Measurements from ENCODE around the gene CRYBB1. TPM values are rescaled to one million over a fixed set of nuclear protein-coding genes. Genes with fewer than 3 reads are reported as not detected.
"Not testable (repeated sequence)": the region's sequence is repeated elsewhere in the genome, so short reads cannot be mapped to it uniquely, and the experiment has no call there.

CRYBB1 gene
- total and polyA plus RNA-seq, 5 donors from 2014 or later: not detected

DNA sequence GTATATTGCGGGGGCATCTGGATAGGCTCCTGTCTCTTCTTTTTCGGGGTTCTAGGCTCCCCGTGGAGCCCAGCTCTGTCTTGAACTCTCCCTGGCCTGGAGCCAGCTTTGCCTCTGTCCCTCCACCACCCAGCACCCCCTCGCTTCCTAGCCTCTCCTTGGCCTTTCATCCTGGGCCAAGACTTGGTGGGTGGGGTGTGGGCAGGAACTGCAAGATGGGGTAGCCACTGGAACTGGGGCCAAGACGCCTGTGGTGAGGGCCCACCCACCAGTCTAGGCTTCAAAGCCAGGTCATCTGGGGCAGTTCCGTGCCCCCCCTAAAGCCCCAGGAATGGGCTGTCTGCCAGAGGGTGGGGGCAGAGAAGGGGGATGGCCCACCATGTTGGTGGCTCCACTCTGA is 1.7 kb upstream of the CRYBB1 start:
- Histone ChIP-seq H3K4me3 (ENCODE audit: low read depth, low read length) (no peak overlapping the region), H3K27me3 (ENCODE audit: control insufficient read depth, insufficient read depth, low read length) (no peaks in the 10 kb centered on the region), H3K36me3 (ENCODE audit: control insufficient read depth, insufficient read depth, low read length) (no peaks in the 10 kb centered on the region), H3K9me3 (ENCODE audit: control insufficient read depth in 2 of 2, low read length in 2 of 2) (no peaks in the 10 kb centered on the region), H3K4me1 (ENCODE audit: control insufficient read depth, insufficient read depth, low read length, poor library complexity, severe bottlenecking) (no peaks in the 10 kb centered on the region), H3K27ac (ENCODE audit: insufficient read depth, low read length, poor library complexity, severe bottlenecking) (no peak overlapping the region)
- Mint-ChIP-seq H3K4me3 (no peak overlapping the region), H3K27ac (no peak overlapping the region), H3K9me3 (no peaks in the 10 kb centered on the region), H3K27me3 (peaks cover 5% of the 10 kb centered on the region), H3K4me1 (peaks cover 0 to 4% (median 1%) of the 10 kb centered on the region in 4 donors), H3K36me3 (no peaks in the 10 kb centered on the region)
- DNase-seq (no peak), ATAC-seq (ENCODE audit: low read depth in 2 of 2) (no peak)

DNA sequence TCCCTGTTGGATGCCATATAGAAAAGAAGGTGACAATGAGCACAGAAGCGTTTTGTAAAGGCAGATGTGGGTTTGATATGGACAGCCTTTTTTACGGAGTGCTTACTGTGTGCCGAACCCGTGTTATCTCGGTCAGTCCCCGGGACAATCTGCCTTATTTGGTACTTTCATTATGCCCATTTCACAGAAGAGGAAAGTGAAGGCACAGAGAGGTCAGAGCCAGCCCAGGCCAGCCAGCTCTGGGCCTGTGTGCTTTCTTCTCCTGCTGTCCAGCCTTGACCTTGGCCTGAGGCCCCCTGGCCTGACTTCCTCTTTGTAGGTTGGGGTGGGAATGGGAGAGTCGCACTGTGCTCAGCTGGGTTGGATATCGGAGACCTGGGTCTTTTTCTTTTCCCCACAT is 628 bp upstream of the CRYBB1 start:
- H3K27me3 ChIP-seq (ENCODE audit: control insufficient read depth, insufficient read depth, low read length): no peaks in the 10 kb centered on the region
- no peaks in the 10 kb centered on the region for H3K9me3 Mint-ChIP-seq
- H3K27ac Mint-ChIP-seq: no peak overlapping the region
- H3K36me3 ChIP-seq (ENCODE audit: control insufficient read depth, insufficient read depth, low read length): no peaks in the 10 kb centered on the region
- no peaks in the 10 kb centered on the region for H3K36me3 Mint-ChIP-seq
- H3K4me3 Mint-ChIP-seq: no peak overlapping the region
- H3K9me3 ChIP-seq (ENCODE audit: control insufficient read depth in 2 of 2, low read length in 2 of 2): no peaks in the 10 kb centered on the region
- no peak overlapping the region for H3K4me3 ChIP-seq (ENCODE audit: low read depth, low read length)
- no peak for DNase-seq
- H3K27ac ChIP-seq (ENCODE audit: insufficient read depth, low read length, poor library complexity, severe bottlenecking): no peak overlapping the region
- no peak for ATAC-seq (ENCODE audit: low read depth in 2 of 2)
- H3K4me1 ChIP-seq (ENCODE audit: control insufficient read depth, insufficient read depth, low read length, poor library complexity, severe bottlenecking): no peaks in the 10 kb centered on the region
- H3K27me3 Mint-ChIP-seq: peaks cover 5% of the 10 kb centered on the region
- H3K4me1 Mint-ChIP-seq: peaks cover 0 to 4% (median 1%) of the 10 kb centered on the region in 4 donors

DNA sequence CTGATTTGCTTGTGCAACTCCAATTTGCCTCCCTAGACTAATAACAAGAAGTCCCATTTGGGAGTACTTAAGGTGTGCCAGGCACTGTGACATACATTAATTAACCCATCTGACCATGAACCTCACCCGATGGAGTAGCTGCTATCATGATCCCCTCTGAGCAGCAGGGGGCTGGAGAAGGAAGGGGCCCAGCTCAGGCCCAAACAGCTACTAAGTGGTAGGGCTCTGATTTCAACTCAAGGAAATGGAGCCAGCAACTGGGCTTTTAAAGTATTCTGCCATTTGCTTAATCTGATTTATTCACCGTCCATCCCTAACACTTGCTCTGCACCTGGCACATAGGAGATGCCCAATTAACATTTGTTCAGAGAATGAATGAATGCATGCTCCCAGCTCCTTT is 1.2 kb downstream of the CRYBB1 start:
- DNase-seq (no peak), ATAC-seq (ENCODE audit: low read depth in 2 of 2) (no peak)
- H3K27me3 Mint-ChIP-seq: no peaks in the 10 kb centered on the region
- H3K4me1 Mint-ChIP-seq: peaks cover 0 to 4% (median 1%) of the 10 kb centered on the region in 4 donors
- H3K27ac ChIP-seq (ENCODE audit: insufficient read depth, low read length, poor library complexity, severe bottlenecking): no peak overlapping the region
- H3K9me3 Mint-ChIP-seq: no peaks in the 10 kb centered on the region
- H3K9me3 ChIP-seq (ENCODE audit: control insufficient read depth in 2 of 2, low read length in 2 of 2): no peaks in the 10 kb centered on the region
- H3K36me3 ChIP-seq (ENCODE audit: control insufficient read depth, insufficient read depth, low read length): no peaks in the 10 kb centered on the region
- no peak overlapping the region for H3K4me3 ChIP-seq (ENCODE audit: low read depth, low read length)
- no peaks in the 10 kb centered on the region for H3K4me1 ChIP-seq (ENCODE audit: control insufficient read depth, insufficient read depth, low read length, poor library complexity, severe bottlenecking)
- peak overlapping the region in 1 of 4 donors; percentile 4 for H3K4me3 Mint-ChIP-seq
- no peaks in the 10 kb centered on the region for H3K36me3 Mint-ChIP-seq
- peak overlapping the region in 1 of 3 donors; percentile 31 for H3K27ac Mint-ChIP-seq
- no peaks in the 10 kb centered on the region for H3K27me3 ChIP-seq (ENCODE audit: control insufficient read depth, insufficient read depth, low read length)

DNA sequence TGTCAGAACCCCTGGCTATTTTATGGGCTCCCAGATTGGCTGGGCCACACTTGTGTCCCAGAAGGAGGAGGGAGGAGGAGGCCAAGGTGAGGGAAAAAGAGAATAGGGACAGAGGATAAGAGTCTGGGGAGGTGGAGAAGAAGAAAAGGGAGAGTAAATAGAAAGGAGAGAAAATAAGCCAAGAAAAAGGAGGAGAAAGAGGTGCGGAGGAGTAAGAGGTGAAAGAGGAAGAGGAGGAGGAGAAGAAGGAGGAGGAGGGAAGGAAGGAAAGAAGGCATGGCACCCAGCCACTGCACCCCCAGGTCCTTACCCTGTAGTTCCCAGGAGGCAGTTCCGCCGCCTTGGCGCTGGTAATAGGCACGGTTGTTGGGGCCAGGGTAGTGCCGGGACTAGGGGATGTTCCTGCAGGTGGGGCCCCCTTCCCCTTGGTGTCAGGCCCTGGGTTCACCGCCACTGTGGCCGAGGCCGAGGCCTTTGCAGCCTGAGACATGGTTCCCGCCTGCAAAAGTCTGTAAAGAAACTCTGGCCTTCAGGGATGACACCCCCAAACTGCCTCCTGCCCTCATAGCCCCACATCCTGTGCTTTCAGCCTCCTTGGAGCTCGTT is 1.9 kb downstream of the CRYBB1 start:
- Histone ChIP-seq H3K36me3 (ENCODE audit: control insufficient read depth, insufficient read depth, low read length) (no peaks in the 10 kb centered on the region), H3K4me3 (ENCODE audit: low read depth, low read length) (no peak overlapping the region), H3K27ac (ENCODE audit: insufficient read depth, low read length, poor library complexity, severe bottlenecking) (no peak overlapping the region), H3K27me3 (ENCODE audit: control insufficient read depth, insufficient read depth, low read length) (no peaks in the 10 kb centered on the region), H3K9me3 (ENCODE audit: control insufficient read depth in 2 of 2, low read length in 2 of 2) (no peaks in the 10 kb centered on the region), H3K4me1 (ENCODE audit: control insufficient read depth, insufficient read depth, low read length, poor library complexity, severe bottlenecking) (peaks cover under 1% of the 10 kb centered on the region)
- H3K36me3 Mint-ChIP-seq: no peaks in the 10 kb centered on the region
- H3K27me3 Mint-ChIP-seq: no peaks in the 10 kb centered on the region
- no peak overlapping the region for H3K27ac Mint-ChIP-seq
- DNase-seq: no peak
- H3K9me3 Mint-ChIP-seq: no peaks in the 10 kb centered on the region
- no peak overlapping the region for H3K4me3 Mint-ChIP-seq
- H3K4me1 Mint-ChIP-seq: peaks cover 0 to 4% (median 2%) of the 10 kb centered on the region in 4 donors
- no peak for ATAC-seq (ENCODE audit: low read depth in 2 of 2)

DNA sequence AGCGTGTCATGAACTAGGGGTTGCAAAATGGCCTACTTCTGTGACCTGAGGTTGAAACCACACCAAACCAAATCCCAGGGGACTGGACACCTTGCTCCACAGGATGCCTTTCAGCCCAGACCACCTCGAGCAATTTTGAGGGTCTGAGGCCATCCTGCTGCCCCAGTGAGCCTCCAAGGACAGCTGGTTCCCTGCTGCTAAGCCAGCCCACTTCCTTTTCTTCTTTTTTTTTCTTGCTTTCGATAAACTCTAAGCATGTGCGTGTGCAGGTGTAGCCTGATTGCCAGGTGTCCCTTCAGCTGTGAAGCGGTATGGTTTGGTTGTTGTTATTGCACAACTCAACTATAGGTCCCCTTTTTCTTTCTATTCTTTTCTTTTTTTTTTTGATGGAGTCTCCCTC is 2.7 kb downstream of the CRYBB1 start:
- no peaks in the 10 kb centered on the region for H3K36me3 ChIP-seq (ENCODE audit: control insufficient read depth, insufficient read depth, low read length)
- H3K4me3 ChIP-seq (ENCODE audit: low read depth, low read length): no peak overlapping the region
- no peaks in the 10 kb centered on the region for H3K27me3 ChIP-seq (ENCODE audit: control insufficient read depth, insufficient read depth, low read length)
- H3K36me3 Mint-ChIP-seq: no peaks in the 10 kb centered on the region
- no peak overlapping the region for H3K27ac Mint-ChIP-seq
- peaks cover 0 to 1% (median 0%) of the 10 kb centered on the region in 7 donors for H3K9me3 Mint-ChIP-seq
- DNase-seq: peak in 1 of 3 donors; percentile 28
- H3K4me3 Mint-ChIP-seq: peak overlapping the region in 1 of 4 donors; percentile 17
- H3K4me1 Mint-ChIP-seq: peaks cover 0 to 11% (median 6%) of the 10 kb centered on the region in 4 donors
- H3K27me3 Mint-ChIP-seq: no peaks in the 10 kb centered on the region
- H3K27ac ChIP-seq (ENCODE audit: insufficient read depth, low read length, poor library complexity, severe bottlenecking): no peak overlapping the region
- peak in 1 of 2 donors; percentile 35 for ATAC-seq (ENCODE audit: low read depth in 2 of 2)
- no peaks in the 10 kb centered on the region for H3K9me3 ChIP-seq (ENCODE audit: control insufficient read depth in 2 of 2, low read length in 2 of 2)
- peaks cover 8% of the 10 kb centered on the region for H3K4me1 ChIP-seq (ENCODE audit: control insufficient read depth, insufficient read depth, low read length, poor library complexity, severe bottlenecking)

DNA sequence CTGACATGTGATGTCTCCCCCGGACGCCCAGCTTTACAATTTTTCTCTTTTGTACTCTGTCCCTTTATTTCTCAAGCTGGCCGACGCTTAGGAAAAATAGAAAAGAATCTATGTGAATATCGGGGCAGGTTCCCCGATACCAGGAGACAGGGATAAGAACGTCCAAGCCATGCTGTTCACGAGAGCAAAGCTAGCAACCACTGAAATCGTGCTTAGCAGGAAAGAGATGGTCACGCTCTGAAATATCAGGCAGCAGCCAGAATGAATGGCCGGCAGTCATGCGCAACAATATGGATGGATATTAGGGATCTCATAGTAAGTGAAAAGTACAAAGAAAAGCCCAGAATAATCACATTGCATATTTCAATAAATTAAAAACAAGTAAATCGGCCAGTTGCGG is 3.5 kb downstream of the CRYBB1 start:
- no peak for DNase-seq
- H3K36me3 ChIP-seq (ENCODE audit: control insufficient read depth, insufficient read depth, low read length): no peaks in the 10 kb centered on the region
- H3K4me3 ChIP-seq (ENCODE audit: low read depth, low read length): no peak overlapping the region
- peaks cover 0 to 17% (median 7%) of the 10 kb centered on the region in 4 donors for H3K4me1 Mint-ChIP-seq
- H3K27me3 ChIP-seq (ENCODE audit: control insufficient read depth, insufficient read depth, low read length): no peaks in the 10 kb centered on the region
- no peaks in the 10 kb centered on the region for H3K27me3 Mint-ChIP-seq
- H3K9me3 ChIP-seq (ENCODE audit: control insufficient read depth in 2 of 2, low read length in 2 of 2): no peaks in the 10 kb centered on the region
- peaks cover 11% of the 10 kb centered on the region for H3K4me1 ChIP-seq (ENCODE audit: control insufficient read depth, insufficient read depth, low read length, poor library complexity, severe bottlenecking)
- H3K27ac ChIP-seq (ENCODE audit: insufficient read depth, low read length, poor library complexity, severe bottlenecking): no peak overlapping the region
- H3K4me3 Mint-ChIP-seq: no peak overlapping the region
- H3K9me3 Mint-ChIP-seq: peaks cover 0 to 1% (median 0%) of the 10 kb centered on the region in 7 donors
- H3K36me3 Mint-ChIP-seq: no peaks in the 10 kb centered on the region
- no peak for ATAC-seq (ENCODE audit: low read depth in 2 of 2)
- H3K27ac Mint-ChIP-seq: no peak overlapping the region

DNA sequence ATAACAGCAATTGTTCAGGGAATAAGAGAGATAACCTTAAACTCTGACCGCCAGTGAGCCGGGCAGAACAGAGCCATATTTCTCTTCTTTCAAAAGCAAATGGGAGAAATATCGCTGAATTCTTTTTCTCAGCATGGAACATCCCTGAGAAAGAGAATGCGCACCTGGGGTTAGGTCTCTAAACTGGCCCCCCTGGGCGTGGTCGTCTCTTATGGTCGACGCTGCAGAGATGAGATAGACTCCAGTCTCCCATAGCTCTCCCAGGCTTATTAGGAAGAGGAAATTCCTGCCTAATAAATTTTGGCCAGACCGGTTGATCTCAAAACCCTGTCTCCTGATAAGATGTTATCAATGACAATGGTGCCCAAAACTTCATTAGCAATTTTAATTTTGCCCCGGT is 4.1 kb downstream of the CRYBB1 start:
- H3K36me3 Mint-ChIP-seq; H3K4me3 ChIP-seq (ENCODE audit: low read depth, low read length); H3K9me3 ChIP-seq (ENCODE audit: control insufficient read depth in 2 of 2, low read length in 2 of 2); H3K9me3 Mint-ChIP-seq; H3K27me3 ChIP-seq (ENCODE audit: control insufficient read depth, insufficient read depth, low read length); H3K27ac ChIP-seq (ENCODE audit: insufficient read depth, low read length, poor library complexity, severe bottlenecking); H3K36me3 ChIP-seq (ENCODE audit: control insufficient read depth, insufficient read depth, low read length); ATAC-seq (ENCODE audit: low read depth in 2 of 2); H3K4me3 Mint-ChIP-seq; DNase-seq; H3K27me3 Mint-ChIP-seq: not testable (repeated sequence)
- peaks cover 0 to 19% (median 6%) of the 10 kb centered on the region in 4 donors for H3K4me1 Mint-ChIP-seq
- peak overlapping the region in 1 of 3 donors; percentile 18 for H3K27ac Mint-ChIP-seq
- H3K4me1 ChIP-seq (ENCODE audit: control insufficient read depth, insufficient read depth, low read length, poor library complexity, severe bottlenecking): peaks cover 11% of the 10 kb centered on the region

DNA sequence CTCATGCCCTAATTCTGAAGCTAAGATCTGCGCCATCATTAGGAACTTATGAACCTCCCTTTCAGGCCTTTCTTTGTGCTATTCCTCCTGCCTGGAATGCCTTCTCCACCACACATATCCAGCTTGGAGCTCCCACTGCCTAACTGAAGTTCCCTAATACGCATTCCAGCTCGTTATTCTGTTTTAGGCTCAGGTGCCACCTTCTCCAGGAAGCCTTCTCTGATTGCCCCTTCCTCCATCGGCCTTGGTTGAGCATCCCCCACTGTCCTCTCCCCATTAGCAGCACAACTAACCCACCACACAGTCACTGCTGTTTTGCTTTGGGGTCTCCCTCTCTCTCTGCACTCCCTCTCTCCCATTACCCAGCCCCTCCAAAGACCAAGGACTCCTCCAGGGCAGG is 5.2 kb downstream of the CRYBB1 start:
- Histone ChIP-seq H3K27ac (ENCODE audit: insufficient read depth, low read length, poor library complexity, severe bottlenecking) (no peak overlapping the region), H3K9me3 (ENCODE audit: control insufficient read depth in 2 of 2, low read length in 2 of 2) (no peaks in the 10 kb centered on the region), H3K4me1 (ENCODE audit: control insufficient read depth, insufficient read depth, low read length, poor library complexity, severe bottlenecking) (peaks cover 11% of the 10 kb centered on the region), H3K4me3 (ENCODE audit: low read depth, low read length) (no peak overlapping the region), H3K27me3 (ENCODE audit: control insufficient read depth, insufficient read depth, low read length) (no peaks in the 10 kb centered on the region), H3K36me3 (ENCODE audit: control insufficient read depth, insufficient read depth, low read length) (no peaks in the 10 kb centered on the region)
- ATAC-seq (ENCODE audit: low read depth in 2 of 2): no peak
- Mint-ChIP-seq H3K9me3 (peaks cover 0 to 1% (median 0%) of the 10 kb centered on the region in 7 donors), H3K27ac (peak overlapping the region in 1 of 3 donors; percentile 18), H3K4me3 (no peak overlapping the region), H3K36me3 (no peaks in the 10 kb centered on the region), H3K4me1 (peaks cover 0 to 19% (median 5%) of the 10 kb centered on the region in 4 donors), H3K27me3 (no peaks in the 10 kb centered on the region)
- DNase-seq: no peak

Data from CD4-positive, CD25-positive, alpha-beta regulatory T cell (primary cell).